ENCODE data around the gene RXRG. TPM values are rescaled to one million over a fixed set of nuclear protein-coding genes. Genes with fewer than 3 reads are reported as not detected.
A peak's percentile ranks its signal among the peaks of the same experiment; 100 is the strongest.

Gene RXRG
- total RNA-seq, 1 experiment from 2014 or later, result not detected

GRCh38 chr1:165364568-165365133 is 80.3 kb downstream of the RXRG start (continued):
- no peak for TF ChIP-seq ZNF219 (CRISPR knock-in tag; IDR thresholded peaks at IDR 0.05; ENCODE audit: borderline replicate concordance)

- peak overlapping the region; percentile 63 for H3K4me3 Mint-ChIP-seq
- CTCF ChIA-PET, result interaction anchor here (1.0 to 7.9 kb wide), 6 partner anchors 11 to 227 kb away, joined by 3 to 137 read pairs (median 8); no protein-coding TSS in a partner anchor
- POLR2A ChIA-PET, result no interaction called here
- peak; percentile 2; the same call in 1 of the 2 replicates for ATAC-seq
- H3K27ac Mint-ChIP-seq, result no peak overlapping the region
- H3K27me3 Mint-ChIP-seq (ENCODE audit: low read depth), result peaks cover 96% of the 10 kb centered on the region
- no peaks in the 10 kb centered on the region for H3K36me3 Mint-ChIP-seq
- peak; percentile 40 for DNase-seq (ENCODE audit: low spot score)
- TF ChIP-seq CREM (CRISPR knock-in tag; IDR thresholded peaks at IDR 0.05), result 0 out of 2 replicates have a peak, but pooled peaks have one; percentile 53
- TF ChIP-seq, protein P1, sequence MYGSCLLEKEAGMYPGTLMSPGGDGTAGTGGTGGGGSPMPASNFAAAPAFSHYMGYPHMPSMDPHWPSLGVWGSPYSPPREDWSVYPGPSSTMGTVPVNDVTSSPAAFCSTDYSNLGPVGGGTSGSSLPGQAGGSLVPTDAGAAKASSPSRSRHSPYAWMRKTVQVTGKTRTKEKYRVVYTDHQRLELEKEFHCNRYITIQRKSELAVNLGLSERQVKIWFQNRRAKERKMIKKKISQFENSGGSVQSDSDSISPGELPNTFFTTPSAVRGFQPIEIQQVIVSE (CRISPR knock-in tag; IDR thresholded peaks at IDR 0.05; ENCODE audit: borderline replicate concordance), result no peak
- TF ChIP-seq KAT7 (CRISPR knock-in tag; IDR thresholded peaks at IDR 0.05; ENCODE audit: borderline replicate concordance), result no peak
- no peaks in the 10 kb centered on the region for H3K9me3 Mint-ChIP-seq
- peaks cover 40% of the 10 kb centered on the region for H3K4me1 Mint-ChIP-seq
Measured at GRCh38 chr1:165356876-165357275, 88.0 kb downstream of the RXRG start.

GRCh38 chr1:165355977-165356811 is 88.7 kb downstream of the RXRG start, which contains the start of gene LMX1A:
TSS of gene LMX1A (minus strand) at chr1:165356715. CDS start at chr1:165355559, 1,156 bp downstream.
- CTCF ChIA-PET, result interaction anchor here (1.0 to 7.9 kb wide), 6 partner anchors 12 to 227 kb away, joined by 3 to 137 read pairs (median 8); no protein-coding TSS in a partner anchor

GRCh38 chr1:165355139-165355976 is 89.6 kb downstream of the RXRG start:
- ATAC-seq, result peak; percentile 4
- Mint-ChIP-seq H3K9me3 (no peaks in the 10 kb centered on the region), H3K27me3 (ENCODE audit: low read depth) (peaks cover 99% of the 10 kb centered on the region), H3K27ac (no peak overlapping the region), H3K36me3 (no peaks in the 10 kb centered on the region), H3K4me1 (peaks cover 55% of the 10 kb centered on the region), H3K4me3 (peak overlapping the region; percentile 74)
- no peak for TF ChIP-seq CBFB (CRISPR knock-in tag; IDR thresholded peaks at IDR 0.05; ENCODE audit: low read depth)
- TF ChIP-seq HMGXB4 (CRISPR knock-in tag; IDR thresholded peaks at IDR 0.05), result 0 out of 2 replicates have a peak, but pooled peaks have one; percentile 13
- CTCF ChIA-PET, result interaction anchor here (0.8 to 7.9 kb wide), 7 partner anchors 13 to 226 kb away, joined by 3 to 137 read pairs (median 5); no protein-coding TSS in a partner anchor
- peak; percentile 40 for DNase-seq (ENCODE audit: low spot score)
- POLR2A ChIA-PET, result no interaction called here

More at GRCh38 chr1:165355977-165356811, 88.7 kb downstream of the RXRG start, which contains the start of gene LMX1A:
- TF ChIP-seq, protein P2, sequence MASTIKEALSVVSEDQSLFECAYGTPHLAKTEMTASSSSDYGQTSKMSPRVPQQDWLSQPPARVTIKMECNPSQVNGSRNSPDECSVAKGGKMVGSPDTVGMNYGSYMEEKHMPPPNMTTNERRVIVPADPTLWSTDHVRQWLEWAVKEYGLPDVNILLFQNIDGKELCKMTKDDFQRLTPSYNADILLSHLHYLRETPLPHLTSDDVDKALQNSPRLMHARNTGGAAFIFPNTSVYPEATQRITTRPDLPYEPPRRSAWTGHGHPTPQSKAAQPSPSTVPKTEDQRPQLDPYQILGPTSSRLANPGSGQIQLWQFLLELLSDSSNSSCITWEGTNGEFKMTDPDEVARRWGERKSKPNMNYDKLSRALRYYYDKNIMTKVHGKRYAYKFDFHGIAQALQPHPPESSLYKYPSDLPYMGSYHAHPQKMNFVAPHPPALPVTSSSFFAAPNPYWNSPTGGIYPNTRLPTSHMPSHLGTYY (CRISPR knock-in tag; IDR thresholded peaks at IDR 0.05), result no peak
- TF ChIP-seq, protein P3, sequence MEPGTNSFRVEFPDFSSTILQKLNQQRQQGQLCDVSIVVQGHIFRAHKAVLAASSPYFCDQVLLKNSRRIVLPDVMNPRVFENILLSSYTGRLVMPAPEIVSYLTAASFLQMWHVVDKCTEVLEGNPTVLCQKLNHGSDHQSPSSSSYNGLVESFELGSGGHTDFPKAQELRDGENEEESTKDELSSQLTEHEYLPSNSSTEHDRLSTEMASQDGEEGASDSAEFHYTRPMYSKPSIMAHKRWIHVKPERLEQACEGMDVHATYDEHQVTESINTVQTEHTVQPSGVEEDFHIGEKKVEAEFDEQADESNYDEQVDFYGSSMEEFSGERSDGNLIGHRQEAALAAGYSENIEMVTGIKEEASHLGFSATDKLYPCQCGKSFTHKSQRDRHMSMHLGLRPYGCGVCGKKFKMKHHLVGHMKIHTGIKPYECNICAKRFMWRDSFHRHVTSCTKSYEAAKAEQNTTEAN (CRISPR knock-in tag; IDR thresholded peaks at IDR 0.05), result no peak
- TF ChIP-seq ZNF138 (CRISPR knock-in tag; conservative IDR thresholded peaks at IDR 0.05) (no peak), SOX15 (CRISPR knock-in tag; IDR thresholded peaks at IDR 0.05) (no peak)
- Mint-ChIP-seq H3K4me1 (peaks cover 47% of the 10 kb centered on the region), H3K27ac (no peak within 1 kb of the TSS), H3K4me3 (peak within 1 kb of the TSS; percentile 74), H3K27me3 (ENCODE audit: low read depth) (peaks cover 96% of the 10 kb centered on the region), H3K9me3 (no peaks in the 10 kb centered on the region), H3K36me3 (no peaks in the 10 kb centered on the region)
- DNase-seq (ENCODE audit: low spot score) (peak; percentile 53), ATAC-seq (peak; percentile 11)
- POLR2A ChIA-PET, result no interaction called here

All from WTC11 (cell line).